Epithelial cell of esophagus (primary cell): ENCODE measurements around the gene TRERF1.

Experiments
- DNase-seq: peaks from one replicate; pipeline ENCODE4 v3.0.0; 2010; ENCODE audit warnings: low read depth
- H3K4me3 ChIP-seq: 2 replicates; pipeline ENCODE4 v1.5.1; 2011; ENCODE audit warnings: mild to moderate bottlenecking, low read length, control low read depth
- TF ChIP-seq, protein P1 (sequence below): IDR thresholded peaks from 2 replicates; pipeline ENCODE4 v1.5.1; 2011; ENCODE audit warnings: low read depth, mild to moderate bottlenecking, low read length, control low read depth, inconsistent platforms; ENCODE audit not compliant: insufficient read depth; ENCODE audit errors: missing control alignments

The TRERF1 gene

DNA sequence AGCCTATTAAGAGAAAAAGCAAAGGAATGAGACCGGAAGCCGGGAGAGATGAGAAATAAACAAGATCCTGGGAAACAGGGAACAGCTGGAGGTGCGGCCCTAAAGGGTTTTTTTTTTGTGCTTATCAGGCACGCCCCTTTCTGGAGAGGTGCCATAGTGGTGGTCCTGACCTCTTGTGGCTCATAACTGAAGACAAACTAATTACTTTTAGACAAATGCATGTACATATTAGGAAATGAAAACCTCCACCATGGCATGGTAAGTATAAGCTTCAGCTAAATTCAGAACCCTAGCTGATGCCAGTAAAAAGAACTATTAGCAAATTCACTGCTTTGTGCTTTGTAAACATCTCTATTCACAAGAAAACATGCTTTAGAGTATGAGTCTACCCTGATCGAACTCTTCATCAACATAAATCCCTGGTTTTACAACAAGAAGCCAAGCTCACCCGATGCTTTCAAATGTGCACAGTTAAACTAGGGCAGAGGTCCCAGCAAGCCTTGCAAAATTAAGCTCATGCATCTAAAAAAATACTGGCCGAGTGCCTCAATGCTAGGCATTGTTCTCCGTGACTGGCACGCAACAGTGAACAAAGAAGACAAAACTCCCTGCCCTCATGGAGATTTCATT, 137.7 kb downstream of the TRERF1 start:
- H3K4me3 ChIP-seq = no peak overlapping the region
- TF ChIP-seq, protein P1, sequence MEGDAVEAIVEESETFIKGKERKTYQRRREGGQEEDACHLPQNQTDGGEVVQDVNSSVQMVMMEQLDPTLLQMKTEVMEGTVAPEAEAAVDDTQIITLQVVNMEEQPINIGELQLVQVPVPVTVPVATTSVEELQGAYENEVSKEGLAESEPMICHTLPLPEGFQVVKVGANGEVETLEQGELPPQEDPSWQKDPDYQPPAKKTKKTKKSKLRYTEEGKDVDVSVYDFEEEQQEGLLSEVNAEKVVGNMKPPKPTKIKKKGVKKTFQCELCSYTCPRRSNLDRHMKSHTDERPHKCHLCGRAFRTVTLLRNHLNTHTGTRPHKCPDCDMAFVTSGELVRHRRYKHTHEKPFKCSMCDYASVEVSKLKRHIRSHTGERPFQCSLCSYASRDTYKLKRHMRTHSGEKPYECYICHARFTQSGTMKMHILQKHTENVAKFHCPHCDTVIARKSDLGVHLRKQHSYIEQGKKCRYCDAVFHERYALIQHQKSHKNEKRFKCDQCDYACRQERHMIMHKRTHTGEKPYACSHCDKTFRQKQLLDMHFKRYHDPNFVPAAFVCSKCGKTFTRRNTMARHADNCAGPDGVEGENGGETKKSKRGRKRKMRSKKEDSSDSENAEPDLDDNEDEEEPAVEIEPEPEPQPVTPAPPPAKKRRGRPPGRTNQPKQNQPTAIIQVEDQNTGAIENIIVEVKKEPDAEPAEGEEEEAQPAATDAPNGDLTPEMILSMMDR = no peak
- DNase-seq = no peak

DNA sequence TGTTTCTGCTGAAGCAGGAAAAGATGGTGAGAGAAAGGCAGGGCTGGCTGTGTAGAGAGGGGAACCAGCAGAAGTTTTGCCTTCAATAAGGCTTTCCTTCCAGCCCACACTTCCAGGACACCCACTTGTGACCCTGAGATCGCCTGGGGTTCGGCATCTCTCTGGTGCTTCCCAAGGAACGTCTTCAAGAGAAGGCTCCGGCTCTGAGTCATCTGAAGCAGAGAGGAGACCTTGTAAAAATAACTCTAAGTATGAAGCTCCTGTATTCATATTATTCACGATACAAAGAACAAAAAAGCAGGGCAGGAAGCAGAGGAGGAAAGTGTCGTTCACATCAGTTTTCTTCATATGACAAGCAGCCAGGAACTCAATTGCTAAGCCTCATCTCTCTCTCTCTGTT, 138.7 kb downstream of the TRERF1 start:
- TF ChIP-seq, protein P1 = no peak
- DNase-seq = no peak
- no peak overlapping the region for H3K4me3 ChIP-seq

DNA sequence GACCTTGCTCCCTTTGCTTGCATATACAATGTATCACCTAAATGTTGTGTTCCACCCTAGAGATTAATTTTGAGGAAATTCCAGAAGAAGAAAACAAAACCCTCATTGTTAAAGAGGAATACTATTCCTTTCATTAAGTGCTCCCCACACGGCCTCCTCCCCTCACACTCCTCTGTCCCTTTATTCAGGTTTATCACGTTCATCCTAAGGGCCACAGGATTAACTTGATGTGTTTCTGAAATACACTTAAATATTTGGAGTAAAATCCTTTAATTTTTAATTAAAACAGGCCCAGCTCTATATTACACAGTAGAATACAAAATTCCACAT, 144.6 kb downstream of the TRERF1 start:
- H3K4me3 ChIP-seq = no peak overlapping the region
- no peak for DNase-seq
- TF ChIP-seq, protein P1 = no peak

DNA sequence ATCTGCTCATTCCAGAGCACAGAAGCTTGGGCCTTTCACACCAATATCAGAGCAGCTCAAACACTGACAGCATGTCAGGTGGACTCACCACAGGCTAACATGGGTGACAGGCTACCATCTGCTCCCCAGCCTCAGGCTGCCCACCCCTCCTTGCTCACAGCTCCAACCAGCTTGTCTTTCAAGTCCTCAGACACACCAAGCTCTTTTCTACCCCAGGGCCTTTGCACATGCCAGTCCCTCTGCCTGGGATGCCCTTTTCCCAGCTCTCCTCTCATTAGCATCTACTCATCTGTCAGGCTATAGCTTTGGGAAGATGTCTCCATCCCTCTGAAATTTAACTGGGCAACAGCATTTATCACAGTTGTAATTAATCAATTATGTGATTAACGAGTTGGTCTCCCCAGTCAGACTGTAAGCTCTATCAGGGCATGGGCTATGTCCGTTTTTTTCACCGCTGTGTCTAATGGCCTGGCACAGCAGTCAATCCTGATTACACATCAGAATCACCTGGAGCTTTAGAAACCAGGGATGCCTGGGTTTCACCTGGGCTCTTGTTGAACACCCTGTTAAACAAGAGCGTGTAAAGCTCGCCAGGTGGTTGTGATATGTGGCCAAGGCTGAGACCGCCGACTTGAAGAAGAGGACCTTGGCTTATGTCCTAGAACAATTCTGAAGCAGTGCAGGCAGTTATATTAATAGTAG, 145.1 kb downstream of the TRERF1 start:
- no peak for DNase-seq
- H3K4me3 ChIP-seq = no peak overlapping the region
- TF ChIP-seq, protein P1 = no peak

DNA sequence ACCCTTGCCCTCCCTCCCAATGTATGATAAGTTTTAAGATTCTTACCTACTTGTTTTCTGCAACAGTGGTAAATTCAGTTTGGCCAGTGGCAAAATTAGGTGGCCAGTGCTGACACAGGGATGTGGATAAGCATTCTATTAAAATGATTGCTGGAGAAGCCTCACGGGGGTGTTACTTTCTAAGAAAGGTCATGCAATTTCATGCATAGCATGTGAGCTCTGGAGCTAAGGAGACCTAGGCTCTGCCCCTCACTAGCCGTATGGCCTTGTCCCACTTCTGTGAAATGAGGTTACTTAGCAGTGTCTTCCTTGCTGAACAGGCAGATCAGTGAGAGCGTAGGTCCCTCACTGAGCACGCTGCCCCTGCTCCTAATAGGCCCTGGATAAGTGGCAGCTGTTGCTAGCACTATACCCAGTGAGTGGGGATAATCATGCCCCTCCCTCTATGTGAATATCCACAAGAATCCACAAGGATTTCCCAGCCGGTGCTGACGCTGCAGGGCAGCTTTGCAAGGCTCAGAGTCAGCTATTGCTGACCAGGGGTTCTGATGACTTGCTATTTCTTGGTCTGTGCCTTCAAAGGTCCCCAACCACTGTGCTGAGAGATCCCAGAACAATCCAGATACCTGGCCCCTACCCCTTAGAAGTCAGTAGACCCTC, 147.5 kb downstream of the TRERF1 start:
- TF ChIP-seq, protein P1 = no peak
- no peak overlapping the region for H3K4me3 ChIP-seq
- DNase-seq = no peak

DNA sequence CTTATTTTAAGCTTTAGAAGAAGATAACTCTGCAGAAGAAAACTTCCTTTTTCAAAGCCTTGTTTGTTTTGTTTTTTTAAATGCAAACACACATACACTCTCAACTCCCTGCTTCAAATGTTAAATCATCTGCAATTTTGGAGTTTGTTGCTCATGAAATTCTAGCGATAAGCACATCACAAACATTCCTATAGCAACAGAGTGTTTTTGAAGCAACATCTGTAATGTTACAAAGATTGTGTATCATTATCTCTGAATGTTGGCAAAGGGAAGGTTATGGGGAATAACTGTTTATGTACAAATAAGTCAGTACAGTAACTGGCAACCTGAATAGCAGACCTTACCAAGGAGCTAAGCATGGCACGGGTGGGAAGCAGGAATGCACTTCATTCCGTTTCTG, 149.3 kb downstream of the TRERF1 start:
- H3K4me3 ChIP-seq = no peak overlapping the region
- TF ChIP-seq, protein P1 = no peak
- DNase-seq = no peak

DNA sequence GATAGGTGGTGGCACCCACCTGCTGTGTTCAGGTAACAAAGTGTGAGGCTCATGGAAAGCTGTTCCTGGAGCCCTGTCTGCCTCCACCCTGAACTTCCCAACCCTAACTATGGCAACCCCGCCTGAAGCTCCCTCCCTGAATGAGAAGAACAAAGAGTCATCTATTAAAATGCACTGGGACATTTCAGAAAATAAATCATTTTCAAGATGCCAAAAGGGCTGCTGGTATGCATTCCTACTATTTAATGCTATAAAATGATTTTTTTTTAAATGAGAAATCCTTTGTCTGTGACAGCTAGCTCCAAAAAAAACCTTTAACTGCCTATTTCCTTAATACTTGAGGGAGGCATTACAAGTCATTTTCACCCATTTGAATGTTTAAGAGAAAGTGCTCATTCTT, 149.7 kb downstream of the TRERF1 start:
- no peak overlapping the region for H3K4me3 ChIP-seq
- TF ChIP-seq, protein P1 = no peak

More for the DNA sequence above, 149.7 kb downstream of the TRERF1 start:
- no peak for DNase-seq
